NB4 (cell line): ENCODE measurements around the gene HDAC7.

Source experiments
- DNase-seq: peaks from one replicate; pipeline ENCODE4 v3.0.0; 2010; ENCODE audit warnings: low read depth
- H3K4me3 ChIP-seq: one replicate; pipeline ENCODE4 v1.5.1; 2011; ENCODE audit warnings: mild to moderate bottlenecking, low read depth, low read length, moderate library complexity
- CTCF ChIP-seq: IDR thresholded peaks from one replicate; pipeline ENCODE4 v1.5.1; 2012; ENCODE audit warnings: low read depth, low read length
- MYC ChIP-seq: IDR thresholded peaks from 2 replicates; pipeline ENCODE4 v1.6.1; 2011; ENCODE audit warnings: low read depth, low read length
- POLR2A ChIP-seq: IDR thresholded peaks from 2 replicates; pipeline ENCODE4 v1.6.1; 2011; ENCODE audit warnings: mild to moderate bottlenecking; ENCODE audit not compliant: insufficient read length; ENCODE audit errors: extremely low read depth
- TF ChIP-seq, protein P1 (sequence below): IDR thresholded peaks from 2 replicates; pipeline ENCODE4 v1.6.1; 2011; ENCODE audit warnings: low read depth, low read length

HDAC7 gene

DNA sequence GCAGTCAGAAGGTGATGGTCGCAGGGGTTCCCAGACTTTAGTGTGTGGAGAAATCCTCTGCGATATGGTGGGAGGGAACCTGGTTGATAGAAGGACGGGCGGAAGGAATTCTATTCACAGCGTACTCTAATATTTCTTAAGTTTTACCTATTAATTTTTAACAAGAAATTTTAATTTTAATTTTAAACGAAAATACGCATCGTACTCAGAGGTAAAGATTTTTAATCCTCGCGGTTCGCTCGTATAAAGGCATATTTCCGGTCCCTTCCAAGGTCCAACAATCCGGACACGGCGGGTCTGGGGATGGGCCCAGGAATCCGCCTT, 47.0 kb downstream of the HDAC7 start:
- DNase-seq: no peak
- H3K4me3 ChIP-seq: peak overlapping the region; percentile 44
- TF ChIP-seq POLR2A (no peak), MYC (no peak), CTCF (no peak)
- TF ChIP-seq, protein P1, sequence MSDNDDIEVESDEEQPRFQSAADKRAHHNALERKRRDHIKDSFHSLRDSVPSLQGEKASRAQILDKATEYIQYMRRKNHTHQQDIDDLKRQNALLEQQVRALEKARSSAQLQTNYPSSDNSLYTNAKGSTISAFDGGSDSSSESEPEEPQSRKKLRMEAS: no peak

DNA sequence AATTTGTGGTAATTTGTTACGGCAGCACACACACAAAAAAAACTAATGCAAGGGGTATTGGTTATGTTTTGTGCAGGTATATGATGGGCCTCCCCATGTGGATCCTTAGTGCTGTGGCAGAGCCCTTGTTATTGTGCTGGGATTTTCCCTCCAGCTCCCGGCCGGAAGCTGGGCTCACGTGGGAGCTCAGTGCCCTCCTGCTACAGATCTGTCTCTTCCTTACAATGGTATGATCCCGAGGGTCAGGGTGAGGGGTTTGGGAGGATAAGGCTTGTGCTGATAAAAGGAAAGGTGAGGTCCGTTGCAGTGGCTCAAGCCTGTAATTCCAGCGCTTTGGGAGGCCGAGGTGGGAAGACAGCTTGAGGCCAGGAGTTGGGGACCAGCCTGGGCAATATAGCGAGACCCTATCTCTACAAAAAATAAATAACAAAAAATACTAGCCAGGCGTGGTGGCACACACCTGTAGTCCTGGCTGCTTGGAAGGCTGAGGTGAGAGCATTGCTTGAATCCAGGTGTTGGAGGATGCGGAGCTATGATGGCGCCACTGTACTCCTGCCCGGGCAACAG, 47.5 kb downstream of the HDAC7 start:
- DNase-seq: no peak
- no peak overlapping the region for H3K4me3 ChIP-seq
- TF ChIP-seq CTCF: no peak
- TF ChIP-seq POLR2A: no peak
- TF ChIP-seq, protein P1: no peak
- TF ChIP-seq MYC: no peak

DNA sequence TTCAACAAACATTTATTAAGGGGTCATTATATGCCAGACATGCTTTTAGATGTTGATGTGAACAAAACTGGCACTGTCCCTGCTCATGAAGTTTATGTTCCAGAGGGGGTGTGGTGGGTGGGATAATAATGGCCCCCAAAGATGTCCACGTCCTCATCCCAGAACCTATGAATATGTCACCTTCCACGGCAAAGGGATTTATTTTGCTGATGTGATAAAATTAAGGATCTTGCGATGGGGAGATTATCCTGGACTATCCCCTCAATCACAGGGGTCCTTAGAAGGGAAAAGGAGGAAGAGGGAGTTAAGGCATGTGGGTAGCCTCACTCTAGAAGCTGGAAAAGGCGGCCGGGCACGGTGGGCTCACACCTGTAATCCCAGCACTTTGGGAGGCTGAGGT, 48.4 kb downstream of the HDAC7 start:
- no peak for DNase-seq
- H3K4me3 ChIP-seq: no peak overlapping the region
- TF ChIP-seq, protein P1: no peak
- TF ChIP-seq MYC: no peak
- no peak for TF ChIP-seq POLR2A
- no peak for TF ChIP-seq CTCF

DNA sequence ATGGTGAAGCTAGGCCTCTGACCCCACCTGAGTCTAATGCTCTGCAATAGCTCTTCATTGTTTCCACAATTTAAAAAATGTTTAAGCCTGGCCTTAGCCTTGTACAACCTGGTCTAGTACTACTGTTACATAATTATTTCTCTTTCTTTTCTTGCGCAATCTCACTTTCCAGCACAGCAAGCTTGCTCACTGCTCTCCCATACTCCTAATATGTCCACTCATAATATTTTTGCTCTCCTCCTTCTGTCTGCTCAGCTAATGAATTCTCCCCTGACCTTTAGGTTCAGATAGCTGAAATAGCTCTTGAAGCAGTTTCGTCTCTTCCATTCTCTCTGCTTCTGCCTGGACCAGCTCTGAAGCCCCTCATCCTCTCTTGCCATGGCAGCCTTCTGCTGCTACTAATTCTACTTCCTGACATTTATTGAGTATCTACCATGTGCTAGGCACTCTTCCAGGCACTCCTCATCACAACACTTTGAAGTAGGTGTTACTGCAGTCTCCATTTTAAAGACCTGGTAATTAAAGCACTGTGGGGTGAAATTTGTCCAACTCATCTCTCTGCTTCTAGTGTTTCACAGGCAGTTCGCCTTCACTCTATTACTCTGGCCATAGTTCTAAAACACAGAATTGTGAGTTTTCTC, 49.5 kb downstream of the HDAC7 start:
- peak; percentile 78 for DNase-seq
- no peak for TF ChIP-seq CTCF
- TF ChIP-seq MYC: peak; percentile 72
- H3K4me3 ChIP-seq: no peak overlapping the region

- H3K4me3 ChIP-seq: no peak overlapping the region
- TF ChIP-seq POLR2A (no peak), CTCF (no peak), MYC (no peak)
- TF ChIP-seq, protein P1: no peak
- no peak for DNase-seq
Measured at GRCh38 chr12:47769234-47770085, 50.2 kb downstream of the HDAC7 start.
